ENCODE measurements around the gene SUGCT. TPM values are rescaled to one million over a fixed set of nuclear protein-coding genes. Genes with fewer than 3 reads are reported as not detected.

SUGCT gene
- total and polyA plus RNA-seq, 2 of the 13 experiments (the other 11 are each of a cell fraction or from before 2014, with no cell fraction given), result 10.1 to 22.2 TPM

DNA sequence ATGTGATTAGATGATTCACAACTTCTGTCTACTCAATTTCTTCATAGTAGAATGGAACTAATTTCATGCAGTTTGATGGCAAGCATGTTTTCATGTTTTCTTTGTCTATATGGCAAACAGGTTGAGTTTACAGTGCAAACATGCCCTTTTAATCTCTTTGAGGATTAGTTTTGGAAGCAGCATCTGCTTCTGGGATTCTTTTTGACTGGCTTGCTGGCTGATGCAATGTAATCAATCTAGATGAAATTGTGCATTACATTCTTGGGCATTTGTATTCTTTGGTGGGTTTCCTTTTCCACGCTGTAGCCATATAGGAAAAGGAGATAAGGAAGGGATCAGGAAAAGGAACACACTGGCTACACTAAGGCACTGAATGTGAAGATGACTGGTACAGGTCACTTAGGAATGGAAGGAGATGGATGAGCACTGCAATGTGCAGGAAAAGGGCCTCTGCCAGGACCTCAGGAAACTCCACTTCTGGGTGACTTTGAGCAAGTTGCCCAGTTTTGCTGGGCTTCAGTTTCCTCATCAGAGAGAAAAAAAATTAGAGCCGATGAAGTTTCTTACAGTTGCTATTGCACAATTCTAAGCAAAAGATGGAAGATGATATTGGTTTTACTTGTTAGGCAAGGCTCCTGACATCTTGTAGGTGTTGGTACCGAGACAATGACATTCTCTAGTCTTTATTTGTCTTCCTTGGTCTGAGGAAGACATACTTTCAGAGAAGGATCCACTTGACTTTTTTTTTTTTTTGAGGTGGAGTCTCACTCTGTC is 269.1 kb downstream of the SUGCT start (continued):
- TF ChIP-seq, protein P1, sequence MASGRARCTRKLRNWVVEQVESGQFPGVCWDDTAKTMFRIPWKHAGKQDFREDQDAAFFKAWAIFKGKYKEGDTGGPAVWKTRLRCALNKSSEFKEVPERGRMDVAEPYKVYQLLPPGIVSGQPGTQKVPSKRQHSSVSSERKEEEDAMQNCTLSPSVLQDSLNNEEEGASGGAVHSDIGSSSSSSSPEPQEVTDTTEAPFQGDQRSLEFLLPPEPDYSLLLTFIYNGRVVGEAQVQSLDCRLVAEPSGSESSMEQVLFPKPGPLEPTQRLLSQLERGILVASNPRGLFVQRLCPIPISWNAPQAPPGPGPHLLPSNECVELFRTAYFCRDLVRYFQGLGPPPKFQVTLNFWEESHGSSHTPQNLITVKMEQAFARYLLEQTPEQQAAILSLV (CRISPR knock-in tag; IDR thresholded peaks at IDR 0.05; ENCODE audit: borderline replicate concordance), result no peak
- peak; percentile 64; the same call in 1 of the 2 replicates for TF ChIP-seq HMG20B (CRISPR knock-in tag; conservative IDR thresholded peaks at IDR 0.05)
- peak; percentile 45; the same call in 1 of the 2 replicates for TF ChIP-seq KAT8 (CRISPR knock-in tag; IDR thresholded peaks at IDR 0.05)
- no peak for TF ChIP-seq IKZF4 (CRISPR knock-in tag; IDR thresholded peaks at IDR 0.05; ENCODE audit: borderline replicate concordance, low read depth, not compliant biosample characterization)
- TF ChIP-seq DNMT1 (CRISPR knock-in tag; IDR thresholded peaks at IDR 0.05), result no peak
- TF ChIP-seq, protein P2, sequence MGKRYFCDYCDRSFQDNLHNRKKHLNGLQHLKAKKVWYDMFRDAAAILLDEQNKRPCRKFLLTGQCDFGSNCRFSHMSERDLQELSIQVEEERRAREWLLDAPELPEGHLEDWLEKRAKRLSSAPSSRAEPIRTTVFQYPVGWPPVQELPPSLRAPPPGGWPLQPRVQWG (CRISPR knock-in tag; IDR thresholded peaks at IDR 0.05; ENCODE audit: borderline replicate concordance, low read depth), result no peak
- peak; percentile 43; the same call in 1 of the 2 replicates for TF ChIP-seq CBX5 (CRISPR knock-in tag; IDR thresholded peaks at IDR 0.05; ENCODE audit: borderline replicate concordance)
- TF ChIP-seq, protein P3, sequence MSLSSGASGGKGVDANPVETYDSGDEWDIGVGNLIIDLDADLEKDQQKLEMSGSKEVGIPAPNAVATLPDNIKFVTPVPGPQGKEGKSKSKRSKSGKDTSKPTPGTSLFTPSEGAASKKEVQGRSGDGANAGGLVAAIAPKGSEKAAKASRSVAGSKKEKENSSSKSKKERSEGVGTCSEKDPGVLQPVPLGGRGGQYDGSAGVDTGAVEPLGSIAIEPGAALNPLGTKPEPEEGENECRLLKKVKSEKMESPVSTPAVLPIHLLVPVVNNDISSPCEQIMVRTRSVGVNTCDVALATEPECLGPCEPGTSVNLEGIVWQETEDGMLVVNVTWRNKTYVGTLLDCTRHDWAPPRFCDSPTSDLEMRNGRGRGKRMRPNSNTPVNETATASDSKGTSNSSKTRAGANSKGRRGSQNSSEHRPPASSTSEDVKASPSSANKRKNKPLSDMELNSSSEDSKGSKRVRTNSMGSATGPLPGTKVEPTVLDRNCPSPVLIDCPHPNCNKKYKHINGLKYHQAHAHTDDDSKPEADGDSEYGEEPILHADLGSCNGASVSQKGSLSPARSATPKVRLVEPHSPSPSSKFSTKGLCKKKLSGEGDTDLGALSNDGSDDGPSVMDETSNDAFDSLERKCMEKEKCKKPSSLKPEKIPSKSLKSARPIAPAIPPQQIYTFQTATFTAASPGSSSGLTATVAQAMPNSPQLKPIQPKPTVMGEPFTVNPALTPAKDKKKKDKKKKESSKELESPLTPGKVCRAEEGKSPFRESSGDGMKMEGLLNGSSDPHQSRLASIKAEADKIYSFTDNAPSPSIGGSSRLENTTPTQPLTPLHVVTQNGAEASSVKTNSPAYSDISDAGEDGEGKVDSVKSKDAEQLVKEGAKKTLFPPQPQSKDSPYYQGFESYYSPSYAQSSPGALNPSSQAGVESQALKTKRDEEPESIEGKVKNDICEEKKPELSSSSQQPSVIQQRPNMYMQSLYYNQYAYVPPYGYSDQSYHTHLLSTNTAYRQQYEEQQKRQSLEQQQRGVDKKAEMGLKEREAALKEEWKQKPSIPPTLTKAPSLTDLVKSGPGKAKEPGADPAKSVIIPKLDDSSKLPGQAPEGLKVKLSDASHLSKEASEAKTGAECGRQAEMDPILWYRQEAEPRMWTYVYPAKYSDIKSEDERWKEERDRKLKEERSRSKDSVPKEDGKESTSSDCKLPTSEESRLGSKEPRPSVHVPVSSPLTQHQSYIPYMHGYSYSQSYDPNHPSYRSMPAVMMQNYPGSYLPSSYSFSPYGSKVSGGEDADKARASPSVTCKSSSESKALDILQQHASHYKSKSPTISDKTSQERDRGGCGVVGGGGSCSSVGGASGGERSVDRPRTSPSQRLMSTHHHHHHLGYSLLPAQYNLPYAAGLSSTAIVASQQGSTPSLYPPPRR (CRISPR knock-in tag; IDR thresholded peaks at IDR 0.05; ENCODE audit: borderline replicate concordance), result 0 out of 2 replicates have a peak, but pooled peaks have one; percentile 55
- peak; percentile 75 for TF ChIP-seq NR2F6 (IDR thresholded peaks at IDR 0.05)
- peak; percentile 58; the same call in 1 of the 2 replicates for TF ChIP-seq NR2F6 (CRISPR knock-in tag; IDR thresholded peaks at IDR 0.05)
- no peak for TF ChIP-seq ZNF260 (CRISPR knock-in tag; IDR thresholded peaks at IDR 0.05; ENCODE audit: borderline replicate concordance, low read depth)
- TF ChIP-seq, protein P4, sequence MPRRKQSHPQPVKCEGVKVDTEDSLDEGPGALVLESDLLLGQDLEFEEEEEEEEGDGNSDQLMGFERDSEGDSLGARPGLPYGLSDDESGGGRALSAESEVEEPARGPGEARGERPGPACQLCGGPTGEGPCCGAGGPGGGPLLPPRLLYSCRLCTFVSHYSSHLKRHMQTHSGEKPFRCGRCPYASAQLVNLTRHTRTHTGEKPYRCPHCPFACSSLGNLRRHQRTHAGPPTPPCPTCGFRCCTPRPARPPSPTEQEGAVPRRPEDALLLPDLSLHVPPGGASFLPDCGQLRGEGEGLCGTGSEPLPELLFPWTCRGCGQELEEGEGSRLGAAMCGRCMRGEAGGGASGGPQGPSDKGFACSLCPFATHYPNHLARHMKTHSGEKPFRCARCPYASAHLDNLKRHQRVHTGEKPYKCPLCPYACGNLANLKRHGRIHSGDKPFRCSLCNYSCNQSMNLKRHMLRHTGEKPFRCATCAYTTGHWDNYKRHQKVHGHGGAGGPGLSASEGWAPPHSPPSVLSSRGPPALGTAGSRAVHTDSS (CRISPR knock-in tag; conservative IDR thresholded peaks at IDR 0.05), result no peak
- TF ChIP-seq ZNF460 (CRISPR knock-in tag; IDR thresholded peaks at IDR 0.05; ENCODE audit: borderline replicate concordance), result no peak
- TF ChIP-seq ZNF781 (CRISPR knock-in tag; IDR thresholded peaks at IDR 0.05; ENCODE audit: borderline replicate concordance, not compliant biosample characterization), result no peak
- no peak for TF ChIP-seq ATF1 (CRISPR knock-in tag; IDR thresholded peaks at IDR 0.05)
- TF ChIP-seq KLF16 (CRISPR knock-in tag; IDR thresholded peaks at IDR 0.05), result peak in 1 of 2 experiments; percentile 41; a peak in 1 of 4 replicates
- peak; percentile 33; the same call in 1 of the 2 replicates for TF ChIP-seq ZNF124 (CRISPR knock-in tag; IDR thresholded peaks at IDR 0.05)
